ENCODE data around the gene BTBD9. TPM values are rescaled to one million over a fixed set of nuclear protein-coding genes. Genes with fewer than 3 reads are reported as not detected.

BTBD9 gene
- total RNA-seq, 4 donors from 2014 or later = 8.6 to 34.1 (median 30.8) TPM

DNA sequence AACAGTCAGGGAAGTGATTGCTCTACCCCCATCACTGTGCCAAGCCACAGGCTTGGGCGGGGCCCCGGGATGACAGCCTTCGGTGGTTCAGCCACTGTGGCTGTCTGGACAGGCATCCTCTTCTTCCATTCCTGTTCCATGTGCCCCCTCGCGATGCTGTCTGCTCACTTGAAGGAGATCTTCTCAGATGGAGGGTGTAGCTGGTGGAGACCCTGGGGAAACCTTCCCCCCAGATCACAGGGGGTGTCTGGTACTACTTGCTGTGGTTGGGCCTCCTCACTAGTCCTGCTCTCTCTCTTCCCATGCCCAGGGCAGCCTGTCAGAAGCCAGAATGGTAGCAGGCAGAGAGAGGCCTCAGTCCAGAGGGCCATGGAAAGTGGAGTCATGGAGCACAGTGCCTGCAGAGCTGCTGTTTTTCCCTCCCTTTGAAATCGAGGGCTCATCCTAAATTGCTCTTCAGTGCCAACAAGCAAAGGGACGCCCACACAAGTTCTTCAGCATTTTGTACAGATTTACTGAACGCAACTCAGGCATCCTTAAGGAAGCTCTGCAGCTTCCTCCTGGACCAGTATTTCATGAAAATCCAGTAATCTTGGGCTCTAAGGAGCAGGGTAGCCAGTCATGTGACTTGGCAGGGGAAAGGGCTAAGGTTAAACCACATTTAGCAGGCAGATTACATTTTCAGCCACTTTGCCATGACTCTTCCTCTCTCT is 493.6 kb downstream of the BTBD9 start:
- Histone ChIP-seq H3K4me1 (no peaks in the 10 kb centered on the region), H3K4me3 (no peak overlapping the region), H3K27ac (no peak overlapping the region), H3K36me3 (no peaks in the 10 kb centered on the region), H3K27me3 (no peaks in the 10 kb centered on the region), H3K9me3 (no peaks in the 10 kb centered on the region)
- in situ Hi-C loops (cut with MboI; ENCODE audit: low pct_ligation_motif_present in 1 of 4, low pct_unique_long_range_greater_than_20kb in 1 of 4, low sequenced_read_pairs in 3 of 4) = no loop called here
- TF ChIP-seq POLR2AphosphoS5 (IDR thresholded peaks at IDR 0.05) = no peak
- no peak for TF ChIP-seq POLR2A (IDR thresholded peaks at IDR 0.05)
- TF ChIP-seq EP300 (IDR thresholded peaks at IDR 0.05; ENCODE audit: low read depth) = no peak
- DNase-seq = no peak
- intact Hi-C loops (cut with DNase I; ENCODE audit: low total_unique reads) = no loop called here
- WGBS, 2 donors (ENCODE audit: low coverage in 1 of 2) = 80 to 87% methylated on average over 2 to 8 of the region's 8 CpGs

DNA sequence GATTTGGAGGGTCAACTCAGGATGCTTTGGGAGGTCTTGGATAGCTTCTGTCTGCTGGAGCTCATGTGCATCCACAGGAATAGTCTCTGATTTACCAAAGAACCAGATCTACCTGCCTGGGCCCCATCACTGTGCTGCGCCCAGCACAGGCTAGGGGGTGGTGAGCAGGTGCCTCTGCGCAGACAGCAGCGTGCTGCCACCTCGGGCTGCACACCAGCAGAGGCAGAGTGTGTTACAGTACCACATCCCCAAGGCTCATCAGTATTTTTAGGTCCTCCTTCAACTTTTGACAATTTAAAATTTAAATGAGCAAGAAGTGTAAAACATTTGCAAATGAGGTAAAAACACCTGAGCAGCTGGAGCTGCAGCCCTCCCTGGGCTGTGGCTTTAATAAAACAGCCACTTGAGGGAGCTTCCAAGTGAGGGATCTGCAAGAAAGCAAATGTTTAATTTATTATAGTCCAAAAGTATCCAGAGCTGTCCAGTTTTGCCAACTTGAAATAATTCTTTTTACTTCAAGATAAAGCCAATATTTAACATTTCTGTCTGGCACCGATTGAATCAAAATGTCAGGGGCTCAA is 495.3 kb downstream of the BTBD9 start:
- no peak for DNase-seq
- TF ChIP-seq, protein P1, sequence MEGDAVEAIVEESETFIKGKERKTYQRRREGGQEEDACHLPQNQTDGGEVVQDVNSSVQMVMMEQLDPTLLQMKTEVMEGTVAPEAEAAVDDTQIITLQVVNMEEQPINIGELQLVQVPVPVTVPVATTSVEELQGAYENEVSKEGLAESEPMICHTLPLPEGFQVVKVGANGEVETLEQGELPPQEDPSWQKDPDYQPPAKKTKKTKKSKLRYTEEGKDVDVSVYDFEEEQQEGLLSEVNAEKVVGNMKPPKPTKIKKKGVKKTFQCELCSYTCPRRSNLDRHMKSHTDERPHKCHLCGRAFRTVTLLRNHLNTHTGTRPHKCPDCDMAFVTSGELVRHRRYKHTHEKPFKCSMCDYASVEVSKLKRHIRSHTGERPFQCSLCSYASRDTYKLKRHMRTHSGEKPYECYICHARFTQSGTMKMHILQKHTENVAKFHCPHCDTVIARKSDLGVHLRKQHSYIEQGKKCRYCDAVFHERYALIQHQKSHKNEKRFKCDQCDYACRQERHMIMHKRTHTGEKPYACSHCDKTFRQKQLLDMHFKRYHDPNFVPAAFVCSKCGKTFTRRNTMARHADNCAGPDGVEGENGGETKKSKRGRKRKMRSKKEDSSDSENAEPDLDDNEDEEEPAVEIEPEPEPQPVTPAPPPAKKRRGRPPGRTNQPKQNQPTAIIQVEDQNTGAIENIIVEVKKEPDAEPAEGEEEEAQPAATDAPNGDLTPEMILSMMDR (IDR thresholded peaks at IDR 0.05) = no peak
- no peak for TF ChIP-seq POLR2AphosphoS5 (IDR thresholded peaks at IDR 0.05)
- no peak for TF ChIP-seq EP300 (IDR thresholded peaks at IDR 0.05; ENCODE audit: low read depth)
- no peak for TF ChIP-seq POLR2A (IDR thresholded peaks at IDR 0.05)
- WGBS, 2 donors (ENCODE audit: low coverage in 1 of 2) = 68 to 96% methylated on average over 2 to 5 of the region's 5 CpGs
- intact Hi-C loops (cut with DNase I; ENCODE audit: low total_unique reads) = no loop called here
- H3K36me3 ChIP-seq = no peaks in the 10 kb centered on the region
- H3K27ac ChIP-seq = no peak overlapping the region
- H3K9me3 ChIP-seq = no peaks in the 10 kb centered on the region
- H3K4me1 ChIP-seq = no peaks in the 10 kb centered on the region
- H3K4me3 ChIP-seq = no peak overlapping the region
- in situ Hi-C loops (cut with MboI; ENCODE audit: low pct_ligation_motif_present in 1 of 4, low pct_unique_long_range_greater_than_20kb in 1 of 4, low sequenced_read_pairs in 3 of 4) = no loop called here
- no peaks in the 10 kb centered on the region for H3K27me3 ChIP-seq

DNA sequence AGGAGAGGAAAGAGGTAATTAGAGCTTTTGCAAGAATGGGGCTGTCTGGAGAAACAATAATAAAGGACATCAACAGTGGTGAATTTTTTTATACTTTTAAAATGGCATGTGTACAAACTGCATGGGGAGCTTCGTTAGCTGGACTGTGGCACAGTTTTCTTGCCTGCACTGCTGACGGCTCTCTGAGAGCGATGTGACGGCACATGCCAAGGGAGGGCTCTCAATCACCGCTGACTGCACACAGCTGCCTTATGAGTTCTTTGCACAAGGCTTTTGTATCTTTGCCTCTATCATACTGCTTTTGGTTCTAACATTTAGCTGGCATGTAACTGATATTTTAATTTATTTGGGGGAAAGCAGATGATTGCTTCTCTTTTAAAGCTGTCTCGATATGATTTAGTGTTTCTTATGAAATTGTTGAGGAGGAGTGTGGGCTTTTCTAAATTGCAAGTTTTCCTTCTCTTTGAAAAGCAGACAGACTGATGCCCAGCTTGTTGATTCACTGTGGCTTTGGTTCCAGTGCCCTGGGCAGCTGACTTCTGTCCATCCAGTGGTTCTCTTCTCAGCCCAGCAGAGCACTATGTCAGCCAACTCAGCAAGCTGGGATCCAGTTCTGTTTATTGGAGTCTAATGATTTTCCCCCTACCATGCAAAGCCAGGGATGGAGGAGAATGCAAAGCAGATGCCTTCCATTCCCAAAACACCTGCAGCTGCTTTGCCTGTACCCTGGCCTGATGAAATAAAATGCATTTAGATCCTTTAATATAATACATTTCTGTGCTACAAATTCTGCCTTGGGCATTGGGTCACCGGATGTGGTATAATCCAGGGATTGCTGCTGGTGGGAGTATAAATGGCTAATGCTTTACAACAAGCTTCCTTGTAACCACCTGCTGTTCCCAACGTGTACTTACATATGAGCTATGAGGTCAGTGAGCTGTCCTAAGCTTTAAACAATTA is 496.3 kb downstream of the BTBD9 start:
- Histone ChIP-seq H3K27me3 (no peaks in the 10 kb centered on the region), H3K4me1 (no peaks in the 10 kb centered on the region), H3K9me3 (no peaks in the 10 kb centered on the region), H3K4me3 (no peak overlapping the region), H3K27ac (no peak overlapping the region), H3K36me3 (no peaks in the 10 kb centered on the region)
- no peak for DNase-seq
- in situ Hi-C loops (cut with MboI; ENCODE audit: low pct_ligation_motif_present in 1 of 4, low pct_unique_long_range_greater_than_20kb in 1 of 4, low sequenced_read_pairs in 3 of 4) = no loop called here
- intact Hi-C loops (cut with DNase I; ENCODE audit: low total_unique reads) = no loop called here
- TF ChIP-seq EP300 (IDR thresholded peaks at IDR 0.05; ENCODE audit: low read depth) = no peak
- TF ChIP-seq, protein P1 (IDR thresholded peaks at IDR 0.05) = no peak
- WGBS, 2 donors (ENCODE audit: low coverage in 1 of 2) = 79 to 90% methylated on average over 7 to 8 of the region's 8 CpGs

DNA sequence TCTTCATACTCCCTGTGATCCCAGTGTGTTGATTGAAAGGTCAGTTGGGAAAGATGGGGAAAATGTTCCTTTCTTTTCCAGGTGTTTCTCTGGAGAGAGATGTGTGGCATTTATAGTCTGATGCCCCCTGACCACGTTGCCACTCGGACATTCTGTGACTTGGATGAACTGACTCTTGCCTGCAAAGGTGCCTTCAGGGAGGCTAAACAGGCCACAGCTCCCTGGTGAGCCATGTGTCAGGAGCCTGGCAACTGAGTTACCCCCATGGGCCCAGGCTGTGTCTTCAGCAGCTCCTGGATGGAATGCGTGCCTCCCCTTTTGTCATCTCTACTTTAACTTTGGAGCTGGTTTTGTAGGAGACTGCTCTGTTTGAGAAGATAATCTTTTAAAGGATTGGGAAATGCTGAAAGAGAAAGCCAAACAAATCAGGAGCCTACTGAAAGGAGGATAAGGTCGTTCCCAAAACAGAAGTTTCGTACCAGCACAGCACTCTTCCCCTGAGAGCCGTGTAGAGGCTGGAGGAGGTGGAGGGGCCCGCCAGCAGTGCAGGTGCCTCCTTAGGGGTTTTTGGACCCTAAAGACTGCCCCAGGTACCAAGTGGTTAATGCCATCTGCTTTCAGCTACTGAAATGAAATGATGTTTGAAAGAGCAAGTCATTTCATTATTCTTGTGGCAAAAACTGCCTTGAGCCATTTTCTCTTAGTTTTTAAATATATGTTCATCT is 497.4 kb downstream of the BTBD9 start:
- in situ Hi-C loops (cut with MboI; ENCODE audit: low pct_ligation_motif_present in 1 of 4, low pct_unique_long_range_greater_than_20kb in 1 of 4, low sequenced_read_pairs in 3 of 4) = no loop called here
- no peak for TF ChIP-seq EP300 (IDR thresholded peaks at IDR 0.05; ENCODE audit: low read depth)
- no peak for TF ChIP-seq POLR2AphosphoS5 (IDR thresholded peaks at IDR 0.05)
- TF ChIP-seq, protein P1 (IDR thresholded peaks at IDR 0.05) = no peak
- TF ChIP-seq POLR2A (IDR thresholded peaks at IDR 0.05) = no peak
- no peaks in the 10 kb centered on the region for H3K36me3 ChIP-seq
- DNase-seq = no peak
- 82 to 100% methylated on average over 2 to 7 of the region's 7 CpGs for WGBS, 2 donors (ENCODE audit: low coverage in 1 of 2)
- no peak overlapping the region for H3K27ac ChIP-seq
- intact Hi-C loops (cut with DNase I; ENCODE audit: low total_unique reads) = no loop called here
- no peaks in the 10 kb centered on the region for H3K9me3 ChIP-seq
- no peak overlapping the region for H3K4me3 ChIP-seq
- no peaks in the 10 kb centered on the region for H3K27me3 ChIP-seq
- no peaks in the 10 kb centered on the region for H3K4me1 ChIP-seq

Data from transverse colon (tissue), 4 donors.